Endothelial cell (in vitro differentiated cells): ENCODE measurements around the gene HDHD2. TPM values are rescaled to one million over a fixed set of nuclear protein-coding genes. Genes with fewer than 3 reads are reported as not detected.

Experiments
- DNase-seq: peaks from one replicate; pipeline ENCODE4 v3.0.0; 2021; ENCODE audit warnings: low spot score
- H3K27ac Mint-ChIP-seq: one replicate; pipeline ENCODE4 v1.8.0; 2021; ENCODE audit warnings: mixed read lengths, inconsistent platforms; ENCODE audit not compliant: unreplicated experiment
- H3K27me3 Mint-ChIP-seq: one replicate; pipeline ENCODE4 v1.8.0; 2021; ENCODE audit warnings: mild to moderate bottlenecking, moderate library complexity, mixed read lengths, inconsistent platforms; ENCODE audit not compliant: unreplicated experiment
- H3K36me3 Mint-ChIP-seq: one replicate; pipeline ENCODE4 v1.8.0; 2021; ENCODE audit warnings: mild to moderate bottlenecking, low read depth, mixed read lengths, inconsistent platforms; ENCODE audit not compliant: unreplicated experiment
- H3K4me1 Mint-ChIP-seq: one replicate; pipeline ENCODE4 v1.8.0; 2021; ENCODE audit warnings: mild to moderate bottlenecking, mixed read lengths, inconsistent platforms; ENCODE audit not compliant: unreplicated experiment
- H3K4me3 Mint-ChIP-seq: one replicate; pipeline ENCODE4 v1.8.0; 2021; ENCODE audit warnings: mild to moderate bottlenecking, mixed read lengths, inconsistent platforms; ENCODE audit not compliant: unreplicated experiment
- H3K9me3 Mint-ChIP-seq: one replicate; pipeline ENCODE4 v1.8.0; 2021; ENCODE audit warnings: mixed read lengths, inconsistent platforms; ENCODE audit not compliant: unreplicated experiment
- CTCF ChIP-seq: fragments of 200-600 bp; sonication (generic); IDR thresholded peaks from one replicate; pipeline ENCODE4 v1.5.0; 2021; ENCODE audit warnings: antibody characterized with exemption; ENCODE audit not compliant: unreplicated experiment
- total RNA-seq: library from RNA; stranded (reverse); fragmentation: NEBNext Ultra II Directional; extraction: Animal tissue kit (Norgen Biotek cat#: 25700); gene quantifications from one replicate; pipeline ENCODE4 v1.2.1, GENCODE V29; 2021; ENCODE audit not compliant: unreplicated experiment

Gene HDHD2
- total RNA-seq, 1 donor from 2014 or later: 26.0 TPM

GRCh38 chr18:47172476-47172875 is 22.2 kb upstream of the HDHD2 start:
- Mint-ChIP-seq H3K4me1 (no peaks in the 10 kb centered on the region), H3K9me3 (no peaks in the 10 kb centered on the region), H3K27me3 (no peaks in the 10 kb centered on the region), H3K4me3 (no peak overlapping the region), H3K36me3 (no peaks in the 10 kb centered on the region), H3K27ac (no peak overlapping the region)
- DNase-seq: no peak
- no peak for TF ChIP-seq CTCF

- no peak for TF ChIP-seq CTCF
- H3K4me1 Mint-ChIP-seq: no peaks in the 10 kb centered on the region
- H3K27me3 Mint-ChIP-seq: no peaks in the 10 kb centered on the region
- no peak overlapping the region for H3K27ac Mint-ChIP-seq
- no peaks in the 10 kb centered on the region for H3K9me3 Mint-ChIP-seq
- H3K36me3 Mint-ChIP-seq: no peaks in the 10 kb centered on the region
- DNase-seq: no peak
- no peak overlapping the region for H3K4me3 Mint-ChIP-seq
Observed at GRCh38 chr18:47168913-47169312, 18.6 kb upstream of the HDHD2 start.

- H3K36me3 Mint-ChIP-seq: no peaks in the 10 kb centered on the region
- no peaks in the 10 kb centered on the region for H3K4me1 Mint-ChIP-seq
- H3K27ac Mint-ChIP-seq: no peak overlapping the region
- TF ChIP-seq CTCF: no peak
- H3K9me3 Mint-ChIP-seq: no peaks in the 10 kb centered on the region
- DNase-seq: no peak
- H3K27me3 Mint-ChIP-seq: no peaks in the 10 kb centered on the region
- no peak overlapping the region for H3K4me3 Mint-ChIP-seq
Observed at GRCh38 chr18:47168509-47168908, 18.2 kb upstream of the HDHD2 start.

GRCh38 chr18:47166294-47166693 is 16.0 kb upstream of the HDHD2 start:
- Mint-ChIP-seq H3K4me1 (no peaks in the 10 kb centered on the region), H3K27ac (no peak overlapping the region), H3K27me3 (no peaks in the 10 kb centered on the region), H3K9me3 (no peaks in the 10 kb centered on the region), H3K36me3 (no peaks in the 10 kb centered on the region), H3K4me3 (no peak overlapping the region)
- no peak for TF ChIP-seq CTCF
- DNase-seq: no peak

- no peak overlapping the region for H3K4me3 Mint-ChIP-seq
- no peak for TF ChIP-seq CTCF
- no peak overlapping the region for H3K27ac Mint-ChIP-seq
- no peaks in the 10 kb centered on the region for H3K9me3 Mint-ChIP-seq
- no peaks in the 10 kb centered on the region for H3K36me3 Mint-ChIP-seq
- no peaks in the 10 kb centered on the region for H3K4me1 Mint-ChIP-seq
- no peaks in the 10 kb centered on the region for H3K27me3 Mint-ChIP-seq
- DNase-seq: no peak
Observed at GRCh38 chr18:47163241-47163640, 12.9 kb upstream of the HDHD2 start.
